GM12891 (cell line): Measurements from ENCODE around the gene CD302.

ENCODE experiments used
- PAX5 ChIP-seq: IDR thresholded peaks from 2 replicates; pipeline ENCODE4 v1.6.1; 2011; ENCODE audit warnings: low read length, moderate library complexity, mild to moderate bottlenecking; ENCODE audit not compliant: insufficient read depth, severe bottlenecking
- POLR2A ChIP-seq: IDR thresholded peaks from 2 replicates; pipeline ENCODE4 v1.6.1; 2011; ENCODE audit warnings: low read depth, low read length, control low read depth
- POLR2AphosphoS5 ChIP-seq: IDR thresholded peaks from 2 replicates; pipeline ENCODE4 v1.6.1; 2011; ENCODE audit warnings: low read depth, low read length, control low read depth
- TAF1 ChIP-seq: IDR thresholded peaks from 2 replicates; pipeline ENCODE4 v1.6.1; 2011; ENCODE audit warnings: low read depth, low read length, control low read depth

DNA sequence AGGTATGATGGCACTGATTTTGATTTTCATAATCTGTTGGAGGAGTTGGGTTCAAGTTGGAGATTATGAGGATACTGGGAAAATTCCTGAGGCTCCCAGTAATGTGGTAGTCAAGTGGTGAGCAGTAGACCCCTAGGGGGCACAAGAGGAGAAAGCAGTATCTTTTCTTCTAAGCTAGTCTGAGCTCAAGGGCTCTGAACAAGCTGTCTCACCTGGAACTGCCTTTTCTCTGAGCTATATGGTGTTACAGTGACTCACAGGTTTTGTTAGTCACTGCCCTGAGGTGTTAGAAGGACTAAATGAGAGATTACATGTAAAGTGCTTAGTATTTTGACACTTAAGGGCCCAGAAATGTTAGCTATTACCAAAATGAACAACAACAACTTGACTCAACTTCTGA lies 42.2 kb downstream of the CD302 start:
- no peak for TF ChIP-seq POLR2A
- TF ChIP-seq TAF1: no peak
- TF ChIP-seq POLR2AphosphoS5: no peak
- TF ChIP-seq PAX5: no peak
